Sigmoid colon (tissue), 7 donors: ENCODE results near the gene BBX. TPM values are rescaled to one million over a fixed set of nuclear protein-coding genes. Genes with fewer than 3 reads are reported as not detected.

ENCODE experiments used
- DNase-seq: peaks from one replicate; pipeline ENCODE4 v3.0.0-alpha.2; 2019
- H3K27ac ChIP-seq, 4 donors: fragments of 200-600 bp; sonication (generic); one replicate each; pipeline ENCODE4 v1.5.1; 2016 to 2019; ENCODE audit warnings: mild to moderate bottlenecking in 1 of 4
- H3K27me3 ChIP-seq, 3 donors: fragments of 200-600 bp; sonication (generic); one replicate each; pipeline ENCODE4 v1.5.1; 2019; ENCODE audit warnings: mild to moderate bottlenecking in 1 of 3
- H3K36me3 ChIP-seq, 4 donors: fragments of 200-600 bp; sonication (generic); one replicate each; pipeline ENCODE4 v1.5.1; 2016 to 2019
- H3K4me1 ChIP-seq, 4 donors: fragments of 200-600 bp; sonication (generic); one replicate each; pipeline ENCODE4 v1.5.1; 2017 to 2019
- H3K4me3 ChIP-seq, 4 donors: fragments of 200-600 bp; sonication (generic); one replicate each; pipeline ENCODE4 v1.5.1; 2017 to 2019; ENCODE audit warnings: mild to moderate bottlenecking in 2 of 4, moderate library complexity in 1 of 4
- H3K9me3 ChIP-seq, 4 donors: fragments of 200-600 bp in 3 of 4; sonication (generic) in 3 of 4; one replicate each; pipeline versions ENCODE4 v1.5.1 to v1.6.1; 2013 to 2019
- EP300 ChIP-seq, 4 donors: sonication (generic); formaldehyde crosslinking; IDR thresholded peaks; one replicate each; pipeline ENCODE4 v1.6.1; 2017; ENCODE audit warnings: antibody characterized with exemption in 4 of 4
- POLR2A ChIP-seq, 2 donors: fragments of 450-650 bp; IDR thresholded peaks; one replicate each; pipeline ENCODE4 v1.6.1; 2016; ENCODE audit warnings: antibody characterized with exemption in 2 of 2, mild to moderate bottlenecking in 2 of 2, moderate library complexity in 2 of 2
- POLR2AphosphoS5 ChIP-seq, 4 donors: sonication (generic); formaldehyde crosslinking; IDR thresholded peaks; one replicate each; pipeline ENCODE4 v1.6.1; 2017; ENCODE audit warnings: antibody characterized with exemption in 4 of 4
- WGBS, 2 donors: extraction: QIAGEN DNeasy Blood & Tissue Kit; methylation state at CpG; one replicate each; pipeline ENCODE4 v1.1.7; 2013; 5-methylcytosine and 5-hydroxymethylcytosine counted together
- intact Hi-C: fragments of 100-400 bp; cut with DNase I; formaldehyde crosslinking; loops from one replicate; pipeline ENCODE4 v1.15.1; 2023
- polyA plus RNA-seq, 3 donors: library from polyadenylated mRNA; stranded (reverse); fragments of 200-250 nt; gene quantifications; one replicate each; pipeline ENCODE4 v1.2.3, GENCODE V29; 2013
- total RNA-seq, 4 donors: library from RNA; depleted of rRNA; stranded (reverse); fragments of >200 nt; gene quantifications; one replicate each; pipeline ENCODE4 v1.1.0, GENCODE V29; 2016
- TF ChIP-seq, protein P1 (sequence below), 4 experiments: fragments of 450-650 bp in 3 of 4; fragments of 200-600 bp in 1 of 4; IDR thresholded peaks; one replicate each; pipeline ENCODE4 v1.5.1; 2016 to 2019; ENCODE audit warnings: antibody characterized with exemption in 4 of 4, mild to moderate bottlenecking in 3 of 4, moderate library complexity in 2 of 4
- donor health status: healthy with polysubstance abuse.
- donor health status: Bipolar disorder and iron deficiency.
- donor health status: healthy.

Gene BBX
- total and polyA plus RNA-seq, 7 donors = 3.0 to 93.3 (median 71.1) TPM

DNA sequence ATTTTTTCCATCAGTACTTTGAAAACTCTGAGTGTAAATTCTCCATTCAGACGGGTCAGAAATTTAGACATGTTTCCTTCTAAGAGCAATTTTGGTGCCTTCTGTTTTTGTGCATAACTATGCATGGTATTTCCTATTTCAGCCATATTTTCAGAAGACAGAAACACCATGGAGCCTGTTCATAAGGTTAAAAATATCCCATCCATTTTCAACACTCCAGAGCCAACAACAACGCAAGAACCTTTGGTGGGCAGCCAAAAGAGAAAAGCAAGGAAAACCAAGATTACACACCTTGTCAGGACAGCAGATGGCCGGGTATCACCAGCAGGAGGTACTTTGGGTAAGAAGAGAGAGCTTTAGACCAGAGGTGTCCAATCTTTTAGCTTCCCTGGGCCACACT is 275.6 kb downstream of the BBX start:
- no peak for TF ChIP-seq POLR2A (IDR thresholded peaks at IDR 0.05)
- TF ChIP-seq, protein P1, sequence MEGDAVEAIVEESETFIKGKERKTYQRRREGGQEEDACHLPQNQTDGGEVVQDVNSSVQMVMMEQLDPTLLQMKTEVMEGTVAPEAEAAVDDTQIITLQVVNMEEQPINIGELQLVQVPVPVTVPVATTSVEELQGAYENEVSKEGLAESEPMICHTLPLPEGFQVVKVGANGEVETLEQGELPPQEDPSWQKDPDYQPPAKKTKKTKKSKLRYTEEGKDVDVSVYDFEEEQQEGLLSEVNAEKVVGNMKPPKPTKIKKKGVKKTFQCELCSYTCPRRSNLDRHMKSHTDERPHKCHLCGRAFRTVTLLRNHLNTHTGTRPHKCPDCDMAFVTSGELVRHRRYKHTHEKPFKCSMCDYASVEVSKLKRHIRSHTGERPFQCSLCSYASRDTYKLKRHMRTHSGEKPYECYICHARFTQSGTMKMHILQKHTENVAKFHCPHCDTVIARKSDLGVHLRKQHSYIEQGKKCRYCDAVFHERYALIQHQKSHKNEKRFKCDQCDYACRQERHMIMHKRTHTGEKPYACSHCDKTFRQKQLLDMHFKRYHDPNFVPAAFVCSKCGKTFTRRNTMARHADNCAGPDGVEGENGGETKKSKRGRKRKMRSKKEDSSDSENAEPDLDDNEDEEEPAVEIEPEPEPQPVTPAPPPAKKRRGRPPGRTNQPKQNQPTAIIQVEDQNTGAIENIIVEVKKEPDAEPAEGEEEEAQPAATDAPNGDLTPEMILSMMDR (IDR thresholded peaks at IDR 0.05) = no peak
- no peak for TF ChIP-seq EP300 (IDR thresholded peaks at IDR 0.05)
- no peak for TF ChIP-seq POLR2AphosphoS5 (IDR thresholded peaks at IDR 0.05)
- Histone ChIP-seq H3K36me3 (peaks cover 13 to 44% (median 15%) of the 10 kb centered on the region in 4 donors), H3K27ac (no peak overlapping the region), H3K4me1 (peaks cover 0 to 9% (median 0%) of the 10 kb centered on the region in 4 donors), H3K4me3 (no peak overlapping the region), H3K9me3 (no peaks in the 10 kb centered on the region), H3K27me3 (no peaks in the 10 kb centered on the region)
- WGBS, 2 donors = 93 to 95% methylated on average over 3 of the region's 3 CpGs
- no peak for DNase-seq
- intact Hi-C loops = no loop called here

DNA sequence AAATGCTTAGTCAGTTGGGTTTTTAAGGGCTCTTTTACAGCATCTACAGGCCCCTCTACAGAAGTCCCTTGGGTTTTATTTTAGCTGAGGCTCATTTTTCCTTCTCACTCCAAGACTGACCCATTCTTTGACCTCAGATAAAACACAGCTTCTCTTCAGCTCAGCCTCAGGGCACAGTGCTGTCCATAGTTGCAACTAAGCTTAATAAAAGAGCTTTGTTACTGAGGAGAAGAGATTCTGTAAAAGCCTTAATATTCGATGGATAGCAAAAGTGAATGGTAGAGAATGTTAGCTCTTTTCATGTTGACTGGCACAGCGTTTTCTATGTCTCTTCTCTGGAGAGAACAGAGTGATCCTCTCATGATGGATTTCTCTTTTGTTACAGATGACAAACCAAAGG is 277.9 kb downstream of the BBX start:
- WGBS, 2 donors = 92 to 93% methylated on average over 2 of the region's 2 CpGs
- DNase-seq = no peak
- TF ChIP-seq POLR2AphosphoS5 (IDR thresholded peaks at IDR 0.05) = no peak
- TF ChIP-seq EP300 (IDR thresholded peaks at IDR 0.05) = no peak
- TF ChIP-seq, protein P1 (IDR thresholded peaks at IDR 0.05) = no peak
- TF ChIP-seq POLR2A (IDR thresholded peaks at IDR 0.05) = no peak
- Histone ChIP-seq H3K36me3 (peaks cover 13 to 66% (median 21%) of the 10 kb centered on the region in 4 donors), H3K27ac (no peak overlapping the region), H3K4me1 (peaks cover 0 to 9% (median 0%) of the 10 kb centered on the region in 4 donors), H3K27me3 (no peaks in the 10 kb centered on the region), H3K9me3 (no peaks in the 10 kb centered on the region), H3K4me3 (no peak overlapping the region)
- intact Hi-C loops = no loop called here

DNA sequence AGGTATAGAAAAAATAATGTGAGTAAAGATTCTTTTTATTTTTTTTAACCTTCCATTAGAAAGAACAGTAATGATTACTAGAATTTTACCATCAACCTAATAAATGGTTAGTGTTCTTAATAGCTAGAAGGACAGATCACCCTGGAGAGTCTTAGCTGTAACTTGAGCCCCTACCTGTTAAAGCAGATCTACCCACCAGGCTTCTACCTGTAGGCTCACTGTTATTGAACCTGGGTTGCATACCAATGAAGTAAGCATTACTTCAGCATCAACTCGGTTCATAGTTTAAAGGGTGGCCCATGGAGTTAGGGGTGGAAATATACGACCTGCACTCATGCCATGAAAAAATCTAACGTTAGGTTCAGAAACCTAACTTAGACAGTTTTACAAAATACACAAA is 280.4 kb downstream of the BBX start:
- no peak for TF ChIP-seq POLR2A (IDR thresholded peaks at IDR 0.05)
- no peak for TF ChIP-seq POLR2AphosphoS5 (IDR thresholded peaks at IDR 0.05)
- no peak for TF ChIP-seq EP300 (IDR thresholded peaks at IDR 0.05)
- TF ChIP-seq, protein P1 (IDR thresholded peaks at IDR 0.05) = no peak
- no peak for DNase-seq
- Histone ChIP-seq H3K4me3 (no peak overlapping the region), H3K36me3 (peaks cover 13 to 89% (median 21%) of the 10 kb centered on the region in 4 donors), H3K9me3 (no peaks in the 10 kb centered on the region), H3K27ac (no peak overlapping the region), H3K4me1 (peaks cover 0 to under 1% (median 0%) of the 10 kb centered on the region in 4 donors), H3K27me3 (no peaks in the 10 kb centered on the region)
- intact Hi-C loops = no loop called here
- WGBS, 2 donors = 93 to 95% methylated on average over 3 of the region's 3 CpGs

DNA sequence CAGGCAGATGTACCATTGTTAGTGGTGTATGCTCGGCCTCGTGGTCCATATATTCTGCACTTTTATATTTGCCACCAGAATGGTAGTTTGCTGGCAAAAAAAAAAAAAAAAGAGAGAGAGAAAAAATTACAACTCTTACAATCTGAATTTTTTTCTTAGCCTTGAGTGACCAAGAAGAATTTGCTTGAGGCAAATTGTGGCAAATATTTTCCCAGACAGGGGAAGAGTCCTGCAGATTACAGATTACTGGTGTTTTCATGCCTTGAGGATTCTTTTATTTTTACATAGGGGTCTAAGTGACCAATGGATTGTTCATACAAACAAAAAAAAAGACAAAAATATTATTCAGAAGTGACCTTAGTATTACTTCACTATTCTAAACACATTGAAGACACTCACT is 283.3 kb downstream of the BBX start:
- Histone ChIP-seq H3K36me3 (peaks cover 10 to 69% (median 19%) of the 10 kb centered on the region in 4 donors), H3K27ac (no peak overlapping the region), H3K27me3 (no peaks in the 10 kb centered on the region), H3K9me3 (no peaks in the 10 kb centered on the region), H3K4me3 (no peak overlapping the region), H3K4me1 (no peaks in the 10 kb centered on the region)
- TF ChIP-seq, protein P1 (IDR thresholded peaks at IDR 0.05) = no peak
- TF ChIP-seq POLR2A (IDR thresholded peaks at IDR 0.05) (no peak), POLR2AphosphoS5 (IDR thresholded peaks at IDR 0.05) (no peak), EP300 (IDR thresholded peaks at IDR 0.05) (no peak)
- 98% methylated on average over 2 of the region's 2 CpGs for WGBS, 2 donors
- no peak for DNase-seq
- intact Hi-C loops = no loop called here

DNA sequence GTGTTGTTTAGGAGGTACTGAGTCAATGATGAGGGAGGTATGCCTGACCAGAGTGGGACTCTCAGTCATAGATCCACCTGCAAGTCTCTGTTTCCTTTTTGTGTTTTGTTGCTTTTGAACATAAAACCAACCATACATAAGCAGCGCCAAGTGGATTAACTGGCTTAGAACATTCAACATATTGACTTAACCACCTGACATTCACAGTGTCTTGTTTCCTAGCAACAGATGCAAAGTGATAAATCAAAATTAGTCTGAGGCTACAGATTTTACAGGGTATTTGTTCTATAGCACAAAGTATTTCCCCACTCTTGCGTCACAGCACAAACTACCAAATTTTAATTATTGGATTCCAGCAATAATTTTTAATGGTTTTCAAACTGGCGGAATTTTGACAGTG is 283.8 kb downstream of the BBX start:
- intact Hi-C loops = no loop called here
- no peak overlapping the region for H3K4me3 ChIP-seq
- H3K9me3 ChIP-seq = no peaks in the 10 kb centered on the region
- 92 to 93% methylated on average over 3 of the region's 3 CpGs for WGBS, 2 donors
- H3K36me3 ChIP-seq = peaks cover 10 to 64% (median 16%) of the 10 kb centered on the region in 4 donors
- no peak overlapping the region for H3K27ac ChIP-seq
- DNase-seq = no peak
- H3K4me1 ChIP-seq = no peaks in the 10 kb centered on the region
- TF ChIP-seq POLR2A (IDR thresholded peaks at IDR 0.05) = no peak
- TF ChIP-seq EP300 (IDR thresholded peaks at IDR 0.05) = no peak
- no peak for TF ChIP-seq POLR2AphosphoS5 (IDR thresholded peaks at IDR 0.05)
- TF ChIP-seq, protein P1 (IDR thresholded peaks at IDR 0.05) = no peak
- H3K27me3 ChIP-seq = no peaks in the 10 kb centered on the region
